Activated CD8-positive, alpha-beta memory T cell treated with anti-CD3 and anti-CD28 coated beads for 48 hours (primary cell): ENCODE data around the gene UHRF1.
"Not testable (repeated sequence)": the region's sequence is repeated elsewhere in the genome, so short reads cannot be mapped to it uniquely, and the experiment has no call there.

Experiments
- DNase-seq, 3 experiments: peaks; one replicate each; pipeline ENCODE4 v3.0.0-alpha.2; 2020; ENCODE audit warnings: low read depth in 2 of 3, low spot score in 2 of 3

Gene UHRF1

GRCh38 chr19:4909156-4909896 is at the start of gene UHRF1:
TSS of gene UHRF1 (plus strand) at chr19:4909501. CDS start at chr19:4910886, 1,385 bp downstream.
- peak; percentile 66 to 69 (median 67) for DNase-seq

- no peak for DNase-seq
These were observed 49.6 kb upstream of the UHRF1 start for GRCh38 chr19:4859697-4860096.

GRCh38 chr19:4861147-4861546 is 48.2 kb upstream of the UHRF1 start:
- DNase-seq = no peak

GRCh38 chr19:4866595-4867424 is 42.5 kb upstream of the UHRF1 start:
- DNase-seq = no peak

- DNase-seq = peak; percentile 82 to 95 (median 92)
These were observed 41.6 kb upstream of the UHRF1 start, which contains the start of gene PLIN3 for GRCh38 chr19:4867534-4868285. TSS of gene PLIN3 (minus strand) at chr19:4867667. CDS start at chr19:4861394, 6,273 bp downstream.

- DNase-seq = no peak
These were observed 40.9 kb upstream of the UHRF1 start for GRCh38 chr19:4868286-4868834.

- no peak for DNase-seq
These were observed 39.1 kb upstream of the UHRF1 start for GRCh38 chr19:4870025-4870700.

GRCh38 chr19:4871711-4872110 is 37.6 kb upstream of the UHRF1 start:
- no peak for DNase-seq

- DNase-seq = no peak
These were observed 35.4 kb upstream of the UHRF1 start for GRCh38 chr19:4873930-4874329.

GRCh38 chr19:4877753-4878490 is 31.4 kb upstream of the UHRF1 start:
- DNase-seq = no peak

GRCh38 chr19:4878491-4878968 is 30.8 kb upstream of the UHRF1 start:
- no peak for DNase-seq

GRCh38 chr19:4879041-4879440 is 30.3 kb upstream of the UHRF1 start:
- no peak for DNase-seq

- not testable (repeated sequence) for DNase-seq
These were observed 26.4 kb upstream of the UHRF1 start for GRCh38 chr19:4882874-4883273.

GRCh38 chr19:4884993-4885392 is 24.3 kb upstream of the UHRF1 start:
- not testable (repeated sequence) for DNase-seq

GRCh38 chr19:4887803-4888202 is 21.5 kb upstream of the UHRF1 start:
- DNase-seq = not testable (repeated sequence)

GRCh38 chr19:4889034-4889815 is 20.1 kb upstream of the UHRF1 start:
- no peak for DNase-seq

- DNase-seq = no peak
These were observed 18.2 kb upstream of the UHRF1 start for GRCh38 chr19:4891066-4891465.

- DNase-seq = not testable (repeated sequence)
These were observed 16.3 kb upstream of the UHRF1 start for GRCh38 chr19:4892962-4893361.

- DNase-seq = no peak
These were observed 12.9 kb upstream of the UHRF1 start for GRCh38 chr19:4896372-4896771.
